Fibroblast of skin of left biceps (primary cell): Measurements from ENCODE around the gene KLF9.
A peak's percentile ranks its signal among the peaks of the same experiment; 100 is the strongest.

ENCODE experiments used
- DNase-seq, 2 experiments: peaks; one replicate each; pipeline ENCODE4 v3.0.0-alpha.2; 2013; ENCODE audit warnings: low read depth in 2 of 2

Gene KLF9

GRCh38 chr9:70413799-70414775 is at the start of gene KLF9:
TSS of gene KLF9 (minus strand) at chr9:70414657. CDS start at chr9:70413363, 1,294 bp downstream.
- DNase-seq = peak; percentile 85 to 87

GRCh38 chr9:70463877-70464276 is 49.4 kb upstream of the KLF9 start:
- DNase-seq = no peak

GRCh38 chr9:70462300-70462699 is 47.8 kb upstream of the KLF9 start:
- DNase-seq = no peak

GRCh38 chr9:70457235-70457634 is 42.8 kb upstream of the KLF9 start:
- no peak for DNase-seq

GRCh38 chr9:70455993-70456704 is 41.7 kb upstream of the KLF9 start:
- no peak for DNase-seq

- DNase-seq = no peak
These were observed 37.9 kb upstream of the KLF9 start for GRCh38 chr9:70452365-70452764.

- no peak for DNase-seq
These were observed 37.3 kb upstream of the KLF9 start for GRCh38 chr9:70451765-70452164.

GRCh38 chr9:70450738-70451137 is 36.3 kb upstream of the KLF9 start:
- DNase-seq = no peak

GRCh38 chr9:70449461-70449860 is 35.0 kb upstream of the KLF9 start:
- no peak for DNase-seq

- no peak for DNase-seq
These were observed 34.5 kb upstream of the KLF9 start for GRCh38 chr9:70448919-70449318.

- no peak for DNase-seq
These were observed 30.4 kb upstream of the KLF9 start for GRCh38 chr9:70444904-70445303.

- no peak for DNase-seq
These were observed 27.9 kb upstream of the KLF9 start for GRCh38 chr9:70442328-70442848.

- DNase-seq = no peak
These were observed 27.2 kb upstream of the KLF9 start for GRCh38 chr9:70441622-70442021.

GRCh38 chr9:70439991-70440706 is 25.7 kb upstream of the KLF9 start:
- DNase-seq = no peak

GRCh38 chr9:70438341-70438928 is 24.0 kb upstream of the KLF9 start:
- no peak for DNase-seq

GRCh38 chr9:70435948-70436347 is 21.5 kb upstream of the KLF9 start:
- peak; percentile 69 to 74 for DNase-seq

- DNase-seq = no peak
These were observed 15.4 kb upstream of the KLF9 start for GRCh38 chr9:70429899-70430298.

GRCh38 chr9:70428781-70429180 is 14.3 kb upstream of the KLF9 start:
- DNase-seq = no peak

- DNase-seq = no peak
These were observed 12.9 kb upstream of the KLF9 start for GRCh38 chr9:70427161-70427945.

- DNase-seq = no peak
These were observed 10.7 kb upstream of the KLF9 start for GRCh38 chr9:70425192-70425591.
